Measurements from ENCODE around the gene IRF4.

The IRF4 gene

GRCh38 chr6:391559-392440, at the start of gene IRF4:
IRF4 (plus strand) TSS chr6:391752; CDS start chr6:393153, 1,401 bp downstream.
- peak; percentile 63 to 73 for DNase-seq (ENCODE audit: low read depth in 2 of 2)

DNA sequence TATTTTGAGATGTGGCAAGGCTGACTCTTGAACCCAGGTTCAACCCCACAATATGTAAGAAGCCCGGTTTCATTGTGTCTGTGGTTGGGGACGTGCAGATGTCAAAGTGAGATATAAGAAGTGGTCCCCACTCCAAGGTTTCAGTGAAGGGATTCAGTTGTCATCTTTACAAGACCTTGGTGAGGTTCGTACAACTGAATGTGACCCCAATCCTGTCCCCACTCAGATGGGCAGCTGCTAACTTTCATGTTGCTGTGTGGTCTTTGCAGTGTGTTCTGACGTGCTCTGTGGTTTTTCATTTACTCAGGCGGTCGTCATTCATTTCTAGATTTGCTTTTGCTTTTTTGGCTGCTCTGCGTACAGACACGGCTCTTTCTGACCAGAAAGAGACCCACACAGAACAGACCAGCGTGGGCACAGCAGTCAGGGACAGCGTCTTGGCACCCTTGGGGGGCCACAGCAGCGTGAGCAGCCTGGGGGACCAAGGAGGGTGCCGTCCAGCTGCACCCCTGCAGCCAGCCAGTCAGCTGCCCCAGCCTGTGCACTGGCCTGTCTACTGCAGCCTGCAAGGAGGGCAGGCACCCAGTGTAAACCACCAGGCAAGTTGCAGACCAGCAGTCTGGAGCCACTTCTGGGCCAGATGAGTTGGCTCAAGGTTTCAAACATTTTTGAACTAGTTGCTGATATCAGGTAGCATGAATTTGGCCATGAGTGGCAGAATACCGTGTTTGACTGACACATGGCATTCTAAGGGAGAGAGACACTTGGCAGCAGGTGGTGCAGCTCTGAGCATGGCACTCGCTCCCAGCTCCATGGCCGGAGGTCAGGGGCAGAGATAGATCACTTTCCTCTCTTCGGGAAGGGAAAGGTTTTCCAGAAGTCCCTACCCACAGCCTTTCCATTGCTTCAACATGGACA, 49.4 kb upstream of the IRF4 start:
- no peak for DNase-seq (ENCODE audit: low read depth in 2 of 2)

DNA sequence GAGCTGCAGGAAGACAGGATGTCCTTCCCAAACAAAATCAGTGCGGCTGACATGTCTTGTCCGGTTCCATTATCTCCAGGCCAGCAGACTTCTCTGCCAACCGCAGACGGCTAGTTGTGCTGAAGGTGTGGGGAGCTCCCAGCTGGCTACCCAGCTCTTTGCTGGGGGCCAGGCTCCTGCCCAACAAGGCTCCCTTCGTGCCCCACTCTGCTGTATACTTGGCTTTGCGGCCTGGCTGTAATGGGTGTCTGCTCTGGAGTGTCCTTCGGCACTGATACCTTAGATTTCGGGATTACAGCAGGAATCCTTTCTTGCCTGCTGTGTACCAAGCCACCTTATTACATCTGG, 48.7 kb upstream of the IRF4 start:
- no peak for DNase-seq (ENCODE audit: low read depth in 2 of 2)

DNA sequence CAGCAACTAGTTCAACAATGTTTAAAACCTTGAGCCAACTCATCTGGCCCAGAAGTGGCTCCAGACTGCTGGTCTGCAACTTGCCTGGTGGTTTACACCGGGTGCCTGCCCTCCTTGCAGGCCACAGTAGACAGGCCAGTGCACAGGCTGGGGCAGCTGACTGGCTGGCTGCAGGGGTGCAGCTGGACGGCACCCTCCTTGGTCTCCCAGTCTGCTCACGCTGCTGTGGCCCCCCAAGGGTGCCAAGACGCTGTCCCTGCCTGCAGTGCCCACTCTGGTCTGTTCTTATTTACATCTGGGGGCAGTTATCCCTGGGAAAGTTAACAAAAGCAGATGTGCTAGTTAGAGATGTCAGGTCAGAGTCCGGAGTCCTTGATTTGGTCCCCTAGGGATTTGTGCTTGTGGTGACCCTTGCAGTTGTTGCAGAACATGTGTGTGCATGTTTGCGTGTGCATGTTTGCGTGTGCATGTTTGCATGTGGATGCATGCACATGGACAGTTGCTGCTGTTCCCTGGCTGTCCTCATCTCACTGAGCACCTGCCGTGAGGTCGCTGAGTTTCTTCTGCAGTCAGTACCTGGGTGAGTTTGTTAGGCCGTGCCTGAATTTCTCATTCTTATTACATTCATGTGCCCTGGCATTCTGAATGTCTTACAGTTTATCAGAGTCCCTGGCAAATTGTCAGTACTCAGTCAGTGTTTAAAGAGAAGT, 48.2 kb upstream of the IRF4 start:
- DNase-seq (ENCODE audit: low read depth in 2 of 2) = no peak

- DNase-seq (ENCODE audit: low read depth in 2 of 2) = no peak
These were observed 47.4 kb upstream of the IRF4 start for GRCh38 chr6:343960-344815.

DNA sequence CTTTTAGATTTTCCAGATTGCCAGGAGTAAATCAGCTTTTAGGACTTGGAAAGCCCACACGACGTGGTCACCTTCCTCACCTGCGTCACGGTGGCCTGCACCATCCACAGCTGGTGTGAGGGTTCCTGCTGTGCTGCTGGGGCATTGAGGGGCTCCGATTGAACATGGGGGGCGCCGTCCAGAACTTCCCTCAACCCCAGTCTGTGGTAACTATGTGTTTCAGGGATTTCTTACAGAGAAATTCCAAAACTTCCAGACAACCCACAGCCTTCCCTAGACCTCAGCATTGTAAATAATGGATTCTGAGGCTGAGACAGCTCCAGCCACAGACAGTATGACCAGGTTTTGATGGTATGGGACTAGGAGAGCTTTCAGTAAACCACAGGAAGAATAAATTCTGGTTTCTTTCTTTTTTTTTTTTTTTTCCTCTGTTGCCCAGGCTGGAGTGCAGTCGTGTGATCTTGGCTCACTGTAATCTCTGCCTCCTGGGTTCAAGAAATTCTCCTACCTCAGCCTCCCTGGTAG, 46.7 kb upstream of the IRF4 start:
- no peak for DNase-seq (ENCODE audit: low read depth in 2 of 2)

GRCh38 chr6:345747-346385, 45.7 kb upstream of the IRF4 start:
- DNase-seq (ENCODE audit: low read depth in 2 of 2) = no peak

DNA sequence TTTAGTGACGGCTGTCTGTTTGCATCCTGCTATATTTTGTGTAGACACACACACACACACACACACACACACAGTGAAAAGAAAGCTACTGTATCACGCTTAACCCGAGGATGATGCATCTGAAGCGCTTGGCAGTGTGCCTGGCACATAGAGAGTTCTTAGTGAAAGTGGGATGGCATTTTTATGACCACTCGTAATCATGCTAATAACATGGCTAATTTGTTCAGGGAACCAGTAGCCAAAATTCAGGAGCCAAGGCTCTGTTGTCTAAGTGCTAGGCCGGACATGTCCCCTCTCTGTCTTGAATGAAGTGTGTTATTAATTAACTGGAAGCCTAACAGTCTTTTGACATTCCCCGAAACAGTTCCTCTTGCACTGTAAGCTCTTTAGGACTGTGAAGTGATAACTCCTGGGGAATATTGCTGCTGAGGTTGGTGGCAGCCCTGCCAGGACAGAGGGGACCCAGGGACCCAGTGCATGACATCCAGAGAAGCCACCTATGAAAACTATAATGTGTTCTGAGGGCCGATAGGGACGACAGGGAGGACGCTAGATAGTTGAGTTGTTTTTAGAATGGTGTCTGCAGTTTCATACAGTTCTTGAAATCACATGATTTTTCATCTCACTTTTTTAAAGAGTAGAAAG, 45.0 kb upstream of the IRF4 start:
- DNase-seq (ENCODE audit: low read depth in 2 of 2) = no peak

DNA sequence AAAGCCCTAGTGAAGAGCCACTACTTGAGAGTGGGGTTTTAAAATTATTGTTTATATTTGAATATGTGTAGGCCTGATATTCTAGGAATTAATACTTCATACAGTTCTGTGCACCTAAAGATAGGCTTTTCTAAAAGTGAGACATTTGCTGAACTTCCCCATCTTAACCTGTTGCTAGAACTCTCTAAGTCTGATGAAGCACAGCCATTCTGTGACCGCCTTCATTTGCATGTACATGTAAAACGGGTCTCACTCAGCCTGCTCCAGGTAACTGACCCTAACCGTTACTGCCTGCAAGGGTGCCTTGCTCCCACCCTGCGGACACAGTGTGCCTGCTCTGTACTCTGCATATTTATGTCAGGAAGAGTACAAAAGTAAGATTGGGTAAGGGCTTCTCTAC, 44.3 kb upstream of the IRF4 start:
- no peak for DNase-seq (ENCODE audit: low read depth in 2 of 2)

DNA sequence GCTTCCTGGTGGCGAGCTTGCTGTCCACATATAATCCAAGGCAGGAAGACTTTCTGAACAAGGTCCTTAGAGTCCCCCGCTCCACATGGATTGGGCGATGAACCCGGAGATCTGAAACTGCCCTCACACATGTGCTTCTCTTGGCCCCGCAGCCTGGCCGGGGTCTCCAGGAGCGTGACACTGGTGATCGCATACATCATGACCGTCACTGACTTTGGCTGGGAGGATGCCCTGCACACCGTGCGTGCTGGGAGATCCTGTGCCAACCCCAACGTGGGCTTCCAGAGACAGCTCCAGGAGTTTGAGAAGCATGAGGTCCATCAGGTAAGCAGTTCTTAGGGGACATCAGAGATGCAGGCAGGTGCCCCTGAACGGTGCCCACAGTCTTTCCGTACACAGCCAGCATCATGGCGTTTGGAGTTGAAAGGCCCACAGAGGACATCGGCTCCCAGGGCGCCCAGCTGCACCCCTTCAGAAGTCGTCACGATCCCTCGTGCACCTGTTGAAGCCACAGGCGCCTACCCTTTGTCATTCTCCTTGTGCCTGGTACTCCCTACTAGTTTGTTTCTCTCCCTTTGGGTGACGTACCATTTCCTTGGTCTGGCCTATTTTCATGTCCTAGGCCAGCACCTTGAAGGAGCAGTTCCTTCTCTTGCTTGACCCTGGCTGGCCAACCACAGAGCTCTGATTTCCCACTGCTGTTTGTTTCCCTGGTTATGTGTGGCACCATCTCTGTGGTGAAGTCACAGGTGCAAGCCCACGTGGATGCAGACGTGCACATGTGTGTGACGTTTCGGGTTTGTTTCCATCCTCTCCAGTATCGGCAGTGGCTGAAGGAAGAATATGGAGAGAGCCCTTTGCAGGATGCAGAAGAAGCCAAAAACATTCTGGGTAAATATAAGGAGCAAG, 43.3 kb upstream of the IRF4 start:
- DNase-seq (ENCODE audit: low read depth in 2 of 2) = no peak

GRCh38 chr6:348860-349396, 42.6 kb upstream of the IRF4 start:
- no peak for DNase-seq (ENCODE audit: low read depth in 2 of 2)

DNA sequence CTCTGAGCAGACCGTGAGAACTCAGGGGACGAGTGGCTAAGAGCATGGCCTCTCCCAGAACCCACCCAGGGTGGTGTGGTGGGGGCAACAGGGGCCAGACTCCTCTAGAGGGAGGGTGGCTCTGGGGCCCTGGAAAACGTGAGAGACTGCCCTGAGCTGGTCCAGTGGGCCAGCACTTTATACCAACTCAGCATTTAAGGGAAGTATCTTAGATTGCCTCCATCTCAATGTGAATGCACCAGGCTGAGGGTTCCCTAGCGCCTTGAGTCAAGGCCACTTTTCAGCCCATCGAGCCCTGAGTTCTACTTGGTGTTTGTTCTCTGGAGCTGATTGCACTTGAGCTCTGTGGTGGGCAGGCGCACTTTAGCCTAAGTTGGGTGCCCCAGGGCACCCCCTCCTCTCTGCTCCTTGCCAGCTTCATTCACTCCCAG, 42.0 kb upstream of the IRF4 start:
- DNase-seq (ENCODE audit: low read depth in 2 of 2) = no peak

DNA sequence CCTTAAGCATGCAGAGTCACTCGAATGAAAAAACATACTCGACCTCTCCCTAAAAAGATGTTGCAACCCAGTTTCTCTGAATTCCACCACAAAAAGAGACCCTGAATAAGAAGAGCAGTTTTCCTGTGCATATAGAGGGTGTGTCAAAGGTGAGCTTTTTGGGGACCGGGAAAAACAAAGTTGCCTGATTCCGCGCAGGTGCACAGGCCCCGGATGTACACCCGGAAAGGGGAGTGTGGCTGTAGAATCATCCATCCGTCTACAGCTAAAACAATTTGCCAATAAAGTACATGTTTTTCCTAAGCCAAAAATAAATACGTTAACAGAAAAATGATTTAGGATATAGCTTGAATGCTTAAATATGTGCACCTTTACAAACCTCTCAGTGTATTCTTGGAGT, 41.2 kb upstream of the IRF4 start:
- DNase-seq (ENCODE audit: low read depth in 2 of 2) = no peak

GRCh38 chr6:351011-351866, 40.3 kb upstream of the IRF4 start:
- DNase-seq (ENCODE audit: low read depth in 2 of 2) = no peak

GRCh38 chr6:351867-352289, 39.7 kb upstream of the IRF4 start:
- no peak for DNase-seq (ENCODE audit: low read depth in 2 of 2)

DNA sequence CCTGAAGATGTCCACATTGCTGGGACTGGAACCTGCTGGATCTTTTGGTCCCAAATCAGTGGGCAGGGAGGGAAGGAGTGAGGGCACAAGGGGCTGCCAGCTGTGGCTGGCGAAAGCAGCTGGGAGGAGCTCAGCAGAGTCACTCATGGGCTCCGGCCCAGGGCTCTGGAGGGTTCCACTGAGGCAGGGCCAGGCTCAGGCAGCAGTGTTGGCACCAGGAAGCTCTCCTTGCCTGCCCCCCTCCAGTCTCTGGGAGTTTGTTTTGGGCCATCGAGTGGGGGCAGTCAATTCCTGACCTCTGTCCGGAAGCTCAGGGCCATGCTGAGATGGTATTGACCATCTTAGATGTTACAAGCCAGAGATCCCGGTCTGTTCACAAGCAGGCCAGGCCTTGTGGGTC, 39.1 kb upstream of the IRF4 start:
- no peak for DNase-seq (ENCODE audit: low read depth in 2 of 2)

GRCh38 chr6:352896-353470, 38.6 kb upstream of the IRF4 start:
- DNase-seq (ENCODE audit: low read depth in 2 of 2) = no peak
